Upper lobe of left lung (tissue), 4 donors: ENCODE measurements around the gene PSME4.

Experiments
- POLR2A ChIP-seq, 4 donors: fragments of 450-650 bp; IDR thresholded peaks; one replicate each; pipeline ENCODE4 v1.5.1; 2016 to 2017; ENCODE audit warnings: antibody characterized with exemption in 4 of 4, mild to moderate bottlenecking in 2 of 4
- POLR2AphosphoS5 ChIP-seq, 2 donors: sonication (generic); formaldehyde crosslinking; IDR thresholded peaks; one replicate each; pipeline ENCODE4 v1.5.1; 2017; ENCODE audit warnings: antibody characterized with exemption in 2 of 2
- TF ChIP-seq, protein P1 (sequence below), 6 experiments: fragments of 450-650 bp in 4 of 6; fragments of 200-600 bp in 2 of 6; sonication (generic) in 2 of 6; IDR thresholded peaks; one replicate each; pipeline ENCODE4 v1.5.1; 2016 to 2019; ENCODE audit warnings: antibody characterized with exemption in 6 of 6

DNA sequence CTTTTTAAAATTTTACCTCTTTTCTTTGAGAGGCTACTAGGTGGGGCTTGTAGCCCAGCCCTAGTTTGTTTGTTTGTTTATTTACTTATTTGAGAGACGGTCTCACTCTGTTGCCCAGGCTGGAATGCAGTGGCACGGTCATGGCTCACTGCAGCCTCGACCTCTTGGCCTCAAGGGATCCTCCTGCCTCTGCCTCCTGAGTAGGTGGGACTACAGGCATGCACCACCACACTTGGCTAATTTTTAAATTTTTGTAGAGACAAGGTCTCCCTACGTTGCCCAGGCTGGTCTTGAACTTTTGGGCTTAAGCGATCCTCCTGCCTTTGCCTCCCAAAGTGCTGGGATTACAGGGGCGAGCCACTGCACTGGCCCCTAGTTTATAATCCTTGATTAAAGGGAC, 149.0 kb downstream of the PSME4 start:
- TF ChIP-seq, protein P1, sequence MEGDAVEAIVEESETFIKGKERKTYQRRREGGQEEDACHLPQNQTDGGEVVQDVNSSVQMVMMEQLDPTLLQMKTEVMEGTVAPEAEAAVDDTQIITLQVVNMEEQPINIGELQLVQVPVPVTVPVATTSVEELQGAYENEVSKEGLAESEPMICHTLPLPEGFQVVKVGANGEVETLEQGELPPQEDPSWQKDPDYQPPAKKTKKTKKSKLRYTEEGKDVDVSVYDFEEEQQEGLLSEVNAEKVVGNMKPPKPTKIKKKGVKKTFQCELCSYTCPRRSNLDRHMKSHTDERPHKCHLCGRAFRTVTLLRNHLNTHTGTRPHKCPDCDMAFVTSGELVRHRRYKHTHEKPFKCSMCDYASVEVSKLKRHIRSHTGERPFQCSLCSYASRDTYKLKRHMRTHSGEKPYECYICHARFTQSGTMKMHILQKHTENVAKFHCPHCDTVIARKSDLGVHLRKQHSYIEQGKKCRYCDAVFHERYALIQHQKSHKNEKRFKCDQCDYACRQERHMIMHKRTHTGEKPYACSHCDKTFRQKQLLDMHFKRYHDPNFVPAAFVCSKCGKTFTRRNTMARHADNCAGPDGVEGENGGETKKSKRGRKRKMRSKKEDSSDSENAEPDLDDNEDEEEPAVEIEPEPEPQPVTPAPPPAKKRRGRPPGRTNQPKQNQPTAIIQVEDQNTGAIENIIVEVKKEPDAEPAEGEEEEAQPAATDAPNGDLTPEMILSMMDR (IDR thresholded peaks at IDR 0.05) = no peak
- TF ChIP-seq POLR2A (IDR thresholded peaks at IDR 0.05) (no peak), POLR2AphosphoS5 (IDR thresholded peaks at IDR 0.05) (no peak)
